SJSA1 (cell line): Measurements from ENCODE around the gene PWP2. TPM values are rescaled to one million over a fixed set of nuclear protein-coding genes. Genes with fewer than 3 reads are reported as not detected.
"Not testable (repeated sequence)": the region's sequence is repeated elsewhere in the genome, so short reads cannot be mapped to it uniquely, and the experiment has no call there.

Experiments used
- DNase-seq, 2 experiments: peaks; one replicate each; pipeline ENCODE4 v3.0.0-alpha.2; 2015 to 2020; ENCODE audit warnings: low spot score in 2 of 2, low read depth in 1 of 2
- H3K27ac ChIP-seq: fragments of 250-450 bp; sonication (Bioruptor Pico); 2 replicates; pipeline ENCODE4 v1.5.1; 2020; ENCODE audit warnings: mild to moderate bottlenecking, moderate library complexity
- H3K27me3 ChIP-seq: fragments of 250-450 bp; sonication (Bioruptor Pico); replicated peaks from 2 replicates; pipeline ENCODE4 v1.5.1; 2020; ENCODE audit warnings: mild to moderate bottlenecking, moderate library complexity
- H3K36me3 ChIP-seq: fragments of 250-450 bp; sonication (Bioruptor Pico); 2 replicates; pipeline ENCODE4 v1.5.1; 2020; ENCODE audit warnings: mild to moderate bottlenecking
- H3K4me1 ChIP-seq: fragments of 250-450 bp; sonication (Bioruptor Pico); replicated peaks from 2 replicates; pipeline ENCODE4 v1.6.1; 2021; ENCODE audit warnings: mild to moderate bottlenecking
- H3K4me3 ChIP-seq: fragments of 250-450 bp; sonication (Bioruptor Pico); 2 replicates; pipeline ENCODE4 v1.5.1; 2020; ENCODE audit warnings: mild to moderate bottlenecking
- H3K9me3 ChIP-seq: fragments of 250-450 bp; sonication (Bioruptor Pico); replicated peaks from 2 replicates; pipeline ENCODE4 v1.5.1; 2020; ENCODE audit warnings: mild to moderate bottlenecking
- total RNA-seq: library from RNA; depleted of rRNA; stranded (reverse); fragments of >200 nt; shearing (Covaris generic); gene quantifications from 2 replicates; pipeline ENCODE4 v1.2.3, GENCODE V29; 2014

PWP2 gene
- total RNA-seq, 1 experiment from 2014 or later: 24.8 TPM

DNA sequence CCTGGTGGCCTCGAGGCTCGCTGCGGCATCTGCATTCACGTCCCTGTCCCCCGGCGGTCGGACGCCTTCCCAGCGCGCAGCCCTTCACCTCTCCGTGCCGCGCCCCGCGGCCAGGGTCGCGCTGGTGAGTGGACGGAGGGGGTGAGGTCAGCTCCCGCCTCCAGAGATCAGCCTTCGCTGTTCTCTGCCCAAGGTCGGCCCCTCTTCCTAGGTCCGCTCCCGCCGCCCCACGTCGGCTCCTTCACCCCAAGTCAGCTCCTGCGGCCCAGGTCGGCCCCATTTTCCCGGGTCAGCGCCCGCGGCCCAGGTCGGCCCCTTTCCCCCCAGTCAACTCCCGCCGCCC lies 26.5 kb downstream of the PWP2 start:
- not testable (repeated sequence) for H3K27me3 ChIP-seq, DNase-seq, H3K4me3 ChIP-seq

DNA sequence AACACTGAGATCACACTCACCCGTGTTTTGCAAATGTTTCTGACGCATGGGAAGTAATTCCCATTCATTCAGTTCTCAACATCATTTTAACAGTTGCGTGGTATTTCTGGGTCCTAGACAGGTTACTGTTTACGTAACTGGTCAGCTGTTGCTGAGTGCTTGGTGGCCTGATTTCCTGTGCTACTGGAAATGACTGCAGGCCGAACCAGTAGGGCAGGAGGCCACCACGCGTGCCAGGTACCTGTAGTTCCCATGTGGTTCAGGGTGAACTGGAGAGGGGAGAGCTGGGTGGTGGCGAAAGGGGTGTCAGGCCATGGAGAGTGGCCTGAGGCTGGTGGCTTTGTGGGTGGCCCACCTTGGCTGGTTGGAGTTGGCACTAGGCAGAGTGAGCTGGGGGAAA lies 27.5 kb downstream of the PWP2 start:
- not testable (repeated sequence) for DNase-seq, H3K4me1 ChIP-seq, H3K36me3 ChIP-seq, H3K27ac ChIP-seq, H3K4me3 ChIP-seq, H3K9me3 ChIP-seq, H3K27me3 ChIP-seq

More for the DNA sequence above, 26.5 kb downstream of the PWP2 start:
- not testable (repeated sequence) for H3K9me3 ChIP-seq, H3K36me3 ChIP-seq, H3K27ac ChIP-seq, H3K4me1 ChIP-seq

- DNase-seq, H3K9me3 ChIP-seq, H3K4me1 ChIP-seq, H3K27ac ChIP-seq, H3K36me3 ChIP-seq, H3K4me3 ChIP-seq, H3K27me3 ChIP-seq: not testable (repeated sequence)
Measured at GRCh38 chr21:44138039-44138438, 30.8 kb downstream of the PWP2 start.

DNA sequence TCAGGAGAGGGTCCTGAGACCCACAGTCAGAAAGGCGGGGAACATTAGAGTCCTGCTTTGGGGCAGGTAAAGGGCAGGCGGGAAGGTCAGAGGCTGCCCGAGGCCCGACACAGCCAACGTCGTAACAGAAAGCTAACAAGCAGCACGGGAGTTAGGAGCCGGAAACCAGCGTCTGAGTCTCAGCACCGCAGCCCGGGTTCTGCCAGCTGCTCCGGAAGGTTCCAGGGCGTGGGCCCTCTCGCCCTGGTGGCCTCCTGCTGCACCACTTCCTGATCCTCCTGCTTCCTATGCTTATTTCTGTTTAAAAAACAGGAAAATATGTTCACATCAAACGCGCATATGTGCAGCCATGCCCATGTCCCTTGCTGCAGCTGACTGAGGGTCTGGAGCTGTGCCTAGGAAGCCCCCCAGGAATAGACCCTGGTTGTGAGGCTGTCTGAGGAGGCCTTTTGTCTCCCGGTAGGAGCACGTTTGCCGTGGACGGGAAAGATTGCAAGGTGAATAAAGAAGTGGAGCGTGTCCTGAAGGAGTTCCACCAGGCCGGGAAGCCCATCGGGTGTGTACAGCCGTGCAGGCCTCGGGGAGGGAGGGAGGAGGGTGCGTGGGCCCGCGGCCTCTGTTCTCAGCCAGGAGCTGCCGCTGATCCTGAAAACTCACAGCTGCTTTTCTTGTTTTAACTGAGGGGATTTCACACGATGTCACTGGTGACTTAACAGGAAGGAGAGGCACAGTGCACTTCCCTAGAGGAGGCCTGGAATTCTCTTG lies 32.8 kb downstream of the PWP2 start:
- not testable (repeated sequence) for H3K4me1 ChIP-seq, DNase-seq, H3K27me3 ChIP-seq, H3K9me3 ChIP-seq, H3K27ac ChIP-seq, H3K4me3 ChIP-seq, H3K36me3 ChIP-seq

DNA sequence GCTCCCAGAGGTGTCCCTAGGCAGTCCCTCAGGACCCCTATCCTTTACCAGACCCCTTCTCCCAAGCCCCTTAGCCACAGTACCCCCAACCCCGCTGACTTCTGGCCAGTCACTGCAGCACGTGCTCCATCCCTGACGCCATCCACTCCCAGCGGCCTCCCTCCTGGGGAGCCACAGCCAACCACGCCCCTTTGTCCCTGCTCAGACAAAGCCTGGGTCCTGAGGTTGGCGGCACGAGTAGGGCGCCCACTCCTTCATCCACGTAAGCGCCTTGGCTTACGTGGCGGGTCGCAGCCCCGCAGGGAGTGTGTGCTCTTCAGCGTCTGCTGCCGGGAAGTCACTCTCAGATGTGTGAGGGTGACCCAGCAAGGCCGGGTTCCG lies 33.3 kb downstream of the PWP2 start:
- H3K4me3 ChIP-seq, H3K4me1 ChIP-seq, H3K9me3 ChIP-seq, H3K27ac ChIP-seq, H3K36me3 ChIP-seq, H3K27me3 ChIP-seq, DNase-seq: not testable (repeated sequence)

DNA sequence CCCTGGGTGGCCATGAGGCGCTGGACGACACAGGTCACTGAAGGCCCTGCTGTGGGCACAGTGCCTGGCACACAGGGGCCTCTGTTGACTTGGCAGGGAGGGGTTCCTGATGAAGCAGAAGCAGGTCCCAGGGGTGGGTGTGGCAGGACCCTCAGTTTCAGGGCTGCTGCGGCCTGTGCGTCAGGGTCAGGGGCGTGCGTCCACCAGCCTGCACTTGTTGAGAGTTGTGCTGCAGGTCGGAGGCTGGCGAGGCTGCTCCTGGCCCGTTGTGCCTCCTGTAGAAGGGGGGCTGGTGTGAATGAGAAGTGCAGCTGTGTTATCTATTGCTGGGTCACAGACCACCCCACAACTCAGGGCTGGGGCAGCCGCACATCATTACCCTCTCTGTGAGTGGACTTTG lies 35.3 kb downstream of the PWP2 start:
- not testable (repeated sequence) for DNase-seq, H3K27me3 ChIP-seq

DNA sequence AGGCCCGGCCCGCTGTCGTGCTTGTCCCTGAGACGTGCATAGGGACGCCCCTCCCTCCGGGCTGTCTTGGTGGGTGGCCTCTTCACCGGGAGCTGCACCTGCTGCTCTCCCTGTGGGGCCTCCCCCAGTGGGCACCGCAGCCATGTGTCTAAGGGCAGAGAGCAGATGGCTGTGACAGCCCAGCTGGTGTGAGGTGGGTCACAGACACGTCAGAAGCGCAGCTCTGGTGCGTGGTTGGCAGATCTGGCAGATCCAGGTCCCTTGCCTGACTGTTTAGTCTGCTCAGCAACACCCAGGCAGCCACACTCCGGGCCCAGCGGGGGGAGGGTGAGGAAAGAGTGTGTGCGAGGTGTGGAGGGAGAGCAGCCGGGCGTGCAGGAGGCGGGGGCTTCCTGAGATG lies 36.2 kb downstream of the PWP2 start:
- DNase-seq, H3K9me3 ChIP-seq, H3K4me1 ChIP-seq, H3K4me3 ChIP-seq, H3K27ac ChIP-seq, H3K36me3 ChIP-seq, H3K27me3 ChIP-seq: not testable (repeated sequence)

More for the DNA sequence above, 35.3 kb downstream of the PWP2 start:
- H3K9me3 ChIP-seq, H3K4me3 ChIP-seq, H3K27ac ChIP-seq, H3K4me1 ChIP-seq, H3K36me3 ChIP-seq: not testable (repeated sequence)

DNA sequence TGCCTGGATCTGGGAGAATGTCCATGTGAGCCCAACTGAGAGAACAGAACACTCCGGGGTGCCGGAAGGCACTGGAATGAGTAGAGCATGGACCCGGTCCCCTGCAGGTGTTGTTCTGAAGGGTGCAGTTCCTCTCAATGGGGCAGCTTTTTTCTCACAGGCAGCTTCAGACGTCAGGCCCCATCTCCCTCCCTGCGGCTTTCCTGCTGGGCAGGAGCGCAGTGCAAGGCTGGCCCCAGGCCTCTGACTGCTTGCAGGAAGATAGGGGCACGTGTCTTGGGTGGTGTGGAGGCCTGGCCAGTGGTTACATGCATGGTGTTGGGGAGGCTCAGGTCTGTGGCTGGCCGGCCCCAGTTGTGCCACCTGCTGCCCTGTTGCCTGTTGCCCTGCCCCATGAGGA lies 36.8 kb downstream of the PWP2 start:
- H3K9me3 ChIP-seq, H3K36me3 ChIP-seq, H3K27me3 ChIP-seq, H3K4me3 ChIP-seq, H3K4me1 ChIP-seq, DNase-seq, H3K27ac ChIP-seq: not testable (repeated sequence)

GRCh38 chr21:44144784-44145602 lies 37.8 kb downstream of the PWP2 start:
- DNase-seq, H3K27ac ChIP-seq, H3K4me1 ChIP-seq, H3K36me3 ChIP-seq, H3K4me3 ChIP-seq, H3K9me3 ChIP-seq, H3K27me3 ChIP-seq: not testable (repeated sequence)

DNA sequence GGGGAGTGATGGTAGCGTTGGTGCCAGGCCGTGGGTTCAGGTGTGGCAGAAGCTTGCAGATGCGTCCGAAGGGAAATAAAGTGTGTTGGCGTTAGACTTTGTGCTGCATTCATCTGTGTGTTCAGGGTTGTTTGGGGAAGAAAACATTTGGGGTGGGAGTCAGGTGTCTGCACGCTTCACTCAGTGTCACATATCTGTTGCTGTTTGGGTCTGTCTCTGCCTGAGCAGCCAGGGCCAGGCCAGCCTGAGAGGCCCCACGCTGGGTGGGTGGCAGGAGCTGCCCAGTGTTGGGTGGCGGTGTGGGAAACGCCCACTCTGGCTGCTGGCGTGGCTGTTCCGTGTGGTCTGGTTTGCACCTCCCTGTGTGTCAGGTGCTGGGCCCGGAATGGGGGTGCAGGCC lies 38.4 kb downstream of the PWP2 start:
- not testable (repeated sequence) for H3K4me1 ChIP-seq, DNase-seq, H3K9me3 ChIP-seq, H3K36me3 ChIP-seq, H3K27me3 ChIP-seq, H3K27ac ChIP-seq, H3K4me3 ChIP-seq

GRCh38 chr21:44147108-44147507 lies 39.9 kb downstream of the PWP2 start:
- H3K4me3 ChIP-seq: not testable (repeated sequence)

DNA sequence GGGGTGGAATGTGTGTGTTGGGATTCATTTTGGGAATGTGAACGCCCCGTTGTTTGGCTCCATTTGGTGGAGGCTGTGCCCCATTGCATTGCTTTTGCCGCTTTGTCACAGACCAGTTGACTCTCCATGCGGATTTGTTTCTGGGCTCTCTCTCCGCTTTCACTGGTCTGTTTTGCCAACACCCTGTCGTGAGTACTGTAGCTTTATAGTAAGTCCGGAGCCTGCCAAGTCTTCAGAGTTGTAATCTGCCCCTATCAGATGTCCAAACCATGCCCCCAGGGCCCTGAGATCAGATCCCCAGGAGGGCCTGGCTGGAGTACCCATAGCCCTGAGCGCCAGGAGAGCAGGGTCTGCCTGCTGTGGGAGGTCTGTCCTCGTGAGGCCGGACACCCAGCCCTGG lies 43.1 kb downstream of the PWP2 start:
- not testable (repeated sequence) for DNase-seq, H3K27me3 ChIP-seq, H3K9me3 ChIP-seq, H3K4me1 ChIP-seq, H3K36me3 ChIP-seq, H3K27ac ChIP-seq, H3K4me3 ChIP-seq

More at GRCh38 chr21:44147108-44147507, 39.9 kb downstream of the PWP2 start:
- not testable (repeated sequence) for H3K4me1 ChIP-seq, DNase-seq, H3K36me3 ChIP-seq, H3K27ac ChIP-seq, H3K9me3 ChIP-seq, H3K27me3 ChIP-seq

GRCh38 chr21:44153214-44153888 lies 46.2 kb downstream of the PWP2 start:
- not testable (repeated sequence) for H3K9me3 ChIP-seq, H3K4me3 ChIP-seq, H3K27me3 ChIP-seq, H3K4me1 ChIP-seq, H3K36me3 ChIP-seq, H3K27ac ChIP-seq, DNase-seq

GRCh38 chr21:44153889-44154228 lies 46.7 kb downstream of the PWP2 start:
- not testable (repeated sequence) for H3K27me3 ChIP-seq, H3K9me3 ChIP-seq, H3K4me3 ChIP-seq, H3K36me3 ChIP-seq, H3K27ac ChIP-seq, H3K4me1 ChIP-seq, DNase-seq
